Natural killer cell (primary cell): Measurements from ENCODE around the gene MRPL19. TPM values are rescaled to one million over a fixed set of nuclear protein-coding genes. Genes with fewer than 3 reads are reported as not detected.

Experiments used
- ATAC-seq, 3 donors: fragments of 150-1000 bp in 2 of 3; fragments of 200-7000 bp in 1 of 3; cut with Tn5 transposase; 1 replicate in 1 of 3; 2 replicates in 2 of 3; pipeline ENCODE4 v1.10.0; 2021; ENCODE audit warnings: mild to moderate bottlenecking in 2 of 3, moderate library complexity in 2 of 3
- DNase-seq, 2 donors: peaks; one replicate each; pipeline versions ENCODE4 v3.0.0 to v3.0.0-alpha.2; 2013 to 2021; ENCODE audit warnings: mixed read lengths in 1 of 2
- H3K27ac ChIP-seq: one replicate; pipeline ENCODE4 v1.5.1; 2013; ENCODE audit warnings: mild to moderate bottlenecking, low read length
- H3K27me3 ChIP-seq: one replicate; pipeline ENCODE4 v1.6.1; 2013; ENCODE audit warnings: low read length; ENCODE audit not compliant: control insufficient read depth, insufficient read depth
- H3K36me3 ChIP-seq: one replicate; pipeline ENCODE4 v1.6.1; 2013; ENCODE audit warnings: low read length; ENCODE audit not compliant: control insufficient read depth, insufficient read depth
- H3K4me1 ChIP-seq: one replicate; pipeline ENCODE4 v1.6.1; 2013; ENCODE audit warnings: low read length; ENCODE audit not compliant: control insufficient read depth, insufficient read depth
- H3K4me3 ChIP-seq: one replicate; pipeline ENCODE4 v1.5.1; 2013; ENCODE audit warnings: low read length
- H3K9me3 ChIP-seq: one replicate; pipeline ENCODE4 v1.6.1; 2013; ENCODE audit warnings: low read length; ENCODE audit not compliant: control insufficient read depth, insufficient read depth
- H3K27ac Mint-ChIP-seq, 2 donors: one replicate each; pipeline ENCODE4 v1.8.0; 2022; ENCODE audit warnings: mild to moderate bottlenecking in 2 of 2, mixed read lengths in 2 of 2, moderate library complexity in 1 of 2
- H3K27me3 Mint-ChIP-seq, 2 donors: one replicate each; pipeline ENCODE4 v1.8.0; 2022; ENCODE audit warnings: low read depth in 2 of 2, mixed read lengths in 2 of 2
- H3K36me3 Mint-ChIP-seq: one replicate; pipeline ENCODE4 v1.8.0; 2022; ENCODE audit warnings: mixed read lengths
- H3K4me1 Mint-ChIP-seq, 2 donors: one replicate each; pipeline ENCODE4 v1.8.0; 2022; ENCODE audit warnings: mixed read lengths in 2 of 2
- H3K4me3 Mint-ChIP-seq: one replicate; pipeline ENCODE4 v1.8.0; 2022; ENCODE audit warnings: mild to moderate bottlenecking, moderate library complexity, mixed read lengths
- H3K9me3 Mint-ChIP-seq, 2 donors: one replicate each; pipeline ENCODE4 v1.8.0; 2022; ENCODE audit warnings: mixed read lengths in 2 of 2
- CTCF ChIP-seq: fragments of 200-600 bp; IDR thresholded peaks from one replicate; pipeline ENCODE4 v1.8.0; 2022; ENCODE audit warnings: antibody characterized with exemption
- WGBS: methylation state at CpG from one replicate; pipeline ENCODE4 v1.1.7; 2013; ENCODE audit warnings: missing lambda C conversion rate; ENCODE audit not compliant: insufficient coverage; 5-methylcytosine and 5-hydroxymethylcytosine counted together
- intact Hi-C: fragments of 100-400 bp; cut with micrococcal nuclease; formaldehyde crosslinking; loops from one replicate; pipeline ENCODE4 v1.14.2; 2022
- total RNA-seq, 4 donors: library from RNA; stranded (reverse); fragments of 120-200 nt in 1 of 4; gene quantifications; one replicate each; pipeline versions ENCODE4 v1.2.3 to v1.2.4, GENCODE V29; 2013 to 2022

The MRPL19 gene
- total RNA-seq, 3 donors from 2014 or later (not counting 1 experiment from before 2014, with no cell fraction given) = 11.9 to 22.9 (median 17.8) TPM

GRCh38 chr2:75720525-75720924 is 73.9 kb downstream of the MRPL19 start:
- no peaks in the 10 kb centered on the region for H3K4me1 Mint-ChIP-seq
- H3K4me3 Mint-ChIP-seq = no peak overlapping the region
- H3K27me3 Mint-ChIP-seq = peaks cover 27 to 47% of the 10 kb centered on the region in 2 donors
- WGBS = 100% methylated on average over 1 of the region's 1 CpG
- ATAC-seq (no peak), DNase-seq (no peak)
- no peak for TF ChIP-seq CTCF
- Histone ChIP-seq H3K4me1 (no peaks in the 10 kb centered on the region), H3K36me3 (no peaks in the 10 kb centered on the region), H3K27ac (no peak overlapping the region), H3K4me3 (no peak overlapping the region), H3K9me3 (no peaks in the 10 kb centered on the region), H3K27me3 (peaks cover 2% of the 10 kb centered on the region)
- H3K9me3 Mint-ChIP-seq = no peaks in the 10 kb centered on the region
- no peaks in the 10 kb centered on the region for H3K36me3 Mint-ChIP-seq
- H3K27ac Mint-ChIP-seq = no peak overlapping the region
- intact Hi-C loops = no loop called here

GRCh38 chr2:75722687-75723086 is 76.1 kb downstream of the MRPL19 start:
- H3K4me3 Mint-ChIP-seq = no peak overlapping the region
- TF ChIP-seq CTCF = no peak
- Histone ChIP-seq H3K4me3 (no peak overlapping the region), H3K27me3 (peaks cover 4% of the 10 kb centered on the region), H3K4me1 (no peaks in the 10 kb centered on the region), H3K36me3 (no peaks in the 10 kb centered on the region), H3K9me3 (no peaks in the 10 kb centered on the region), H3K27ac (no peak overlapping the region)
- intact Hi-C loops = no loop called here
- no peak for ATAC-seq
- DNase-seq = no peak
- H3K27ac Mint-ChIP-seq = no peak overlapping the region
- no peaks in the 10 kb centered on the region for H3K9me3 Mint-ChIP-seq
- no peaks in the 10 kb centered on the region for H3K4me1 Mint-ChIP-seq
- H3K36me3 Mint-ChIP-seq = no peaks in the 10 kb centered on the region
- peaks cover 35 to 50% of the 10 kb centered on the region in 2 donors for H3K27me3 Mint-ChIP-seq

GRCh38 chr2:75728614-75729419 is 82.2 kb downstream of the MRPL19 start:
- Mint-ChIP-seq H3K27me3 (peaks cover 14 to 33% of the 10 kb centered on the region in 2 donors), H3K27ac (no peak overlapping the region), H3K4me1 (no peaks in the 10 kb centered on the region), H3K36me3 (no peaks in the 10 kb centered on the region), H3K9me3 (no peaks in the 10 kb centered on the region), H3K4me3 (no peak overlapping the region)
- intact Hi-C loops = no loop called here
- Histone ChIP-seq H3K36me3 (no peaks in the 10 kb centered on the region), H3K4me1 (no peaks in the 10 kb centered on the region), H3K27me3 (peaks cover 3% of the 10 kb centered on the region), H3K9me3 (no peaks in the 10 kb centered on the region), H3K27ac (no peak overlapping the region), H3K4me3 (no peak overlapping the region)
- no peak for ATAC-seq
- TF ChIP-seq CTCF = no peak
- no peak for DNase-seq
- 81% methylated on average over 4 of the region's 6 CpGs for WGBS

GRCh38 chr2:75729861-75730260 is 83.3 kb downstream of the MRPL19 start:
- no peak overlapping the region for H3K4me3 Mint-ChIP-seq
- peaks cover 13 to 30% of the 10 kb centered on the region in 2 donors for H3K27me3 Mint-ChIP-seq
- H3K27ac ChIP-seq = no peak overlapping the region
- no peak overlapping the region for H3K4me3 ChIP-seq
- peaks cover 3% of the 10 kb centered on the region for H3K27me3 ChIP-seq
- no peaks in the 10 kb centered on the region for H3K9me3 Mint-ChIP-seq
- no peaks in the 10 kb centered on the region for H3K4me1 Mint-ChIP-seq
- intact Hi-C loops = no loop called here
- no peak for TF ChIP-seq CTCF
- no peak overlapping the region for H3K27ac Mint-ChIP-seq
- ATAC-seq (no peak), DNase-seq (no peak)
- H3K4me1 ChIP-seq = no peaks in the 10 kb centered on the region
- 77% methylated on average over 5 of the region's 5 CpGs for WGBS
- H3K36me3 Mint-ChIP-seq = no peaks in the 10 kb centered on the region
- no peaks in the 10 kb centered on the region for H3K9me3 ChIP-seq
- no peaks in the 10 kb centered on the region for H3K36me3 ChIP-seq
